Renal pelvis (tissue), 4 donors: ENCODE measurements around the gene SCGB1C2. TPM values are rescaled to one million over a fixed set of nuclear protein-coding genes. Genes with fewer than 3 reads are reported as not detected.

Experiments used
- DNase-seq: peaks from one replicate; pipeline ENCODE4 v3.0.0-alpha.2; 2013
- polyA plus RNA-seq, 3 donors: library from polyadenylated mRNA; unstranded; fragments of 120-200 nt; gene quantifications; one replicate each; pipeline ENCODE4 v1.2.1, GENCODE V29; 2013; ENCODE audit not compliant: insufficient read length in 3 of 3

The SCGB1C2 gene
- polyA plus RNA-seq, 3 donors: 0.41 to 1.6 TPM; not detected in 1

GRCh38 chr17:147796-148740 is 10.7 kb downstream of the SCGB1C2 start:
- DNase-seq: no peak

DNA sequence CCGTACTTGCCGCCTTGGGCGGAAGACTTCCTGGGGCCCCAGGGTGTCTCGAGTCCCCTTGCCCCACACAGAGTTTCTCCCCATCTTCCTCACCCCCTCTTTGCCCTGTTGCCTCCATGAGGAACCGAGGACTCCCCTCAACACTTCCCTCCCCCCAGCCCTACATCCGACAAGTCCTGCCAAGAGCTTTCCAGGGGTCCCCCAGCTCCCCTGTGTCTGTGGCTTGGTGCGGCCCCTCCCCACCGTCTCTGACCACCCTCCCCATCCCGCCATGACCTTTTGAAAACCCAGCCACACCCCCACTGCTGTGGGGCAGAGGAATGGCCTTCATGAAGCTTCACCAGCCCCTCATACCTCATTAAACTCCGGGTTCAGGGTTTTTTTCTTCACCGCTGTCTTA is 11.4 kb downstream of the SCGB1C2 start:
- no peak for DNase-seq

DNA sequence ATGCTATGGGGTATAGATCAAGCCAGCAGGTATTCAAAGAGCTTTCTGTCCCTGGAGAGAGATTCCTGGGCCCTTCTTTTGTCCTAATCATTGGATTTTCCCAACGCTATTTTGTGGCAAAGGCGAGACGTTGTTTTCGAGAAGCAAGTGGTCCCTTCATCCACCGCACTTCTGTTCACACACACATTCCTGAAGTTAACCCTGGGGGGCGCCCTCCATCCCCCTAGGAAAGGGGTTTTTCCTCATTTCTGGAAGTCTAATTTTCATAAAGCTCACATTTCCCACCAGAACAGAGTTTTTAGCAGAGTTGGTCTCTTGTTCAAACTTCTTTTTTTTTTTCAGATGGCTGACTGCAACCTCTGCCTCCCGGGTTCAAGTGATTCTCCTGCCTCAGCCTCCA is 11.9 kb downstream of the SCGB1C2 start:
- DNase-seq: no peak

- no peak for DNase-seq
These were observed 12.7 kb downstream of the SCGB1C2 start for GRCh38 chr17:149897-150584.

DNA sequence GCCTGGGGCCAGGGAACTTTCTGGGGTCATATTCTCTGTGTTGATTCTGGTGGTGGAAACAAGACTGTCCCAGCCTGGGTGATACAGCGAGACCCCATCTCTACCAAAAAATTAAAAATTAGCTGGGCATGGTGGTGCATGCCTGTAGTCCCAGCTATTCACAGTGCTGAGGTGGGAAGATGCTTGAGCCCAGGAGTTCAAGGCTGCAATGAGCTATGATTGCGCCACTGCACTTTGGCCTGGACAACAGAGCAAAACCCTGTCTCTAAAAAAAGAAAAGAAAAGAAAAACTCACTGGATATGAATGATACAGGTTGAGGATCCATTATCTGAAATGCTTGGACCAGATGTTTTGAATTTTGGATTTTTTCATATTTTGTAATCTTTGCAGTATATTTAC is 13.6 kb downstream of the SCGB1C2 start:
- DNase-seq: no peak

GRCh38 chr17:151886-152859 is 14.8 kb downstream of the SCGB1C2 start:
- DNase-seq: no peak

DNA sequence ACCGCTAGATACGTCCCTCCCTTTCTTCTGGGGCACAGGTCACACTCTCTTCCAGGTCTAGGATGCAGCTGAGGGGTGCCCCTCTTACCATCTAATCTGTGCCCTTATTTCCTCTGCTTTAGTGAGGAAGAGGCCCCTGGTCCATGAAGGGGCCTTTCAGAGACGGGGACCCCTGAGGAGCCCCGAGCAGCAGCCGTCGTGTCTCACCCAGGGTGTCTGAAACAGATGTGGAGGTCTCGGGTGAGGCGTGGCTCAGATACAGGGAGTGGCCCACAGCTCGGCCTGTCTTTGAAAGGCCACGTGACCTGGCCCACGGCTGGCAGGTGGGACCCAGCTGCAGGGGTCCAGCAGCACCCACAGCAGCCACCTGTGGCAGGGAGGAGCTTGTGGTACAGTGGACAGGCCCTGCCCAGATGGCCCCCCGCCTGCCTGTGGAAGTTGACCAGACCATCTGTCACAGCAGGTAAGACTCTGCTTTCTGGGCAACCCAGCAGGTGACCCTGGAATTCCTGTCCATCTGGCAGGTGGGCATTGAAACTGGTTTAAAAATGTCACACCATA is 15.6 kb downstream of the SCGB1C2 start:
- no peak for DNase-seq

GRCh38 chr17:153851-154250 is 16.5 kb downstream of the SCGB1C2 start:
- DNase-seq: no peak

GRCh38 chr17:155576-155975 is 18.2 kb downstream of the SCGB1C2 start:
- no peak for DNase-seq

GRCh38 chr17:156094-156621 is 18.8 kb downstream of the SCGB1C2 start:
- DNase-seq: no peak

DNA sequence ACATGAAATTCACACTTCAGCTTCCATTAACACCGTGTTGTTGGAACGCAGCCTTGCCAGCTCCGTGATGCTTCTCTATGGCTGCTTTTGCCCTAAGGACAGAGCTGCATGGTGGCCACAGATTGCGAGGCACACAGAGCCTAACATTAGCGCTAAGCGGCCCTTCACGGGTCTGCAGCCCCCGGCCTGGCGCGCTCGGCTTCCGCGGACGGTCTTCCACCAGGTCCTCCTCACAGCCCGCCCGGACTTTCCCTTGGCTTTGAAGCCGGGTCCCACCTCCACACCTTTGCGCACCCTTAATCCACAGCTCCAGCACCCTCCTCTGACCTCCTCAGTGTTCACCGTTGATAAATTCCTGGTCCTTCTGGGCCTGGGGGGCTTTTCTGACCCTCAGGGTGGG is 19.6 kb downstream of the SCGB1C2 start:
- DNase-seq: no peak

DNA sequence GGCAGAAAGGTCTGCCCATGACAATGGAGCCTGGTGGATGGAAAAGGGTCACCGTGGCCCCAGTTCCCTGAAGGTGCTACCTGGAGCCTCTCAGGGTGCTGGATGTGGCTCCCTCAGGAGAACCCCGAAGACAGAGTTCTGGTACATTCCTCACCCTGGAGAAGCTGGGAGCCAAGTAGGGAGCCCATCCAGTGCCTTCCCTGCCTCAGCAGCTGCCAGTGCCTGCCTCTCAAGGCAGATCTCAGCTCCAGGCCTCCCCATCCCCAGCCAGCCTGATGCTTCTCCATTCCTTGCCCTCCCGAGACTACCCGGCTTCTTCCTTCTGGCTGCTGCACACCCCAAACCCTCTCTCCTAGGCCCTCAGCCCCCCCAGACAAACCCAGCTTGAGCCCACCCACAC is 20.5 kb downstream of the SCGB1C2 start:
- no peak for DNase-seq

DNA sequence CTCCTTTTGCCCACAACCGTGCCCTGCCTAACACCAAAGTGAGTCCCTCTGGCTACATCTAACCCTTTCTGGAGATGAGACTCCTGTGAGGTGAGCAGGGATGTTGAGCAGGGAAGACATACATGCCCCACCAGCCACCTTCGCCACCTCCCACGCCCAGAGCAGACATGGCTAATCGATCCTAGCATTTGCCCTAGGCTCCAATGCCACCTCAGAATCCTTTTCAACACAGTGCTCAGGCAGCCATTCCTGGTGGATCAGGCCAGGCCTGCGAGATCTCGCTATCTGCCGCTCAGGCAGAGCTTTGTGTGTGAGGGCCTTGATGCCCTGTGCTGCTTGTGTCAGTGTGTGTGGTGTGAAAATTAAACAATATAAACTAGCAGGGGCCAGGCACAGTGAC is 21.0 kb downstream of the SCGB1C2 start:
- DNase-seq: no peak

GRCh38 chr17:159609-160008 is 22.2 kb downstream of the SCGB1C2 start:
- DNase-seq: no peak

DNA sequence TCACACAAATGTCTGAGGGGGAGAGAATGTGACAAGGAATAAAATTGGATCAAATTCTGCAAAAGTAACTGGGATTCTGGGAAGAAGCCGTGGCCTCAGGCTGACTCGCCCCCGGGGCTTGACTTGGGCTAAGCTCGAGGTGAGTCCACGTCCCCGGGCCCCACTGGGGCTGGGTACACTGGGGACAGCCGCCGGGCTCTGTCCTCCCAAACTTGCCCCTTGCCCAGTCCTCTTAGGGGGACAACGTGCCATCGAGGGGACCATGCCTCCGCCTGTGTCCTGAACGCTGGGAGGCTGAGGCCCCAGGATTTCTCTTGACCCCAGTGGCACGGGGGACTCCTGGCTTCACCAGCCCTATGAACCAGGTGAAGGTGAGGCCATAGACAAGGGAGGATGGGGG is 23.0 kb downstream of the SCGB1C2 start:
- DNase-seq: no peak

- no peak for DNase-seq
These were observed 24.1 kb downstream of the SCGB1C2 start for GRCh38 chr17:161481-161880.

- no peak for DNase-seq
These were observed 25.3 kb downstream of the SCGB1C2 start for GRCh38 chr17:162689-163088.

- no peak for DNase-seq
These were observed 26.2 kb downstream of the SCGB1C2 start for GRCh38 chr17:163514-164098.

DNA sequence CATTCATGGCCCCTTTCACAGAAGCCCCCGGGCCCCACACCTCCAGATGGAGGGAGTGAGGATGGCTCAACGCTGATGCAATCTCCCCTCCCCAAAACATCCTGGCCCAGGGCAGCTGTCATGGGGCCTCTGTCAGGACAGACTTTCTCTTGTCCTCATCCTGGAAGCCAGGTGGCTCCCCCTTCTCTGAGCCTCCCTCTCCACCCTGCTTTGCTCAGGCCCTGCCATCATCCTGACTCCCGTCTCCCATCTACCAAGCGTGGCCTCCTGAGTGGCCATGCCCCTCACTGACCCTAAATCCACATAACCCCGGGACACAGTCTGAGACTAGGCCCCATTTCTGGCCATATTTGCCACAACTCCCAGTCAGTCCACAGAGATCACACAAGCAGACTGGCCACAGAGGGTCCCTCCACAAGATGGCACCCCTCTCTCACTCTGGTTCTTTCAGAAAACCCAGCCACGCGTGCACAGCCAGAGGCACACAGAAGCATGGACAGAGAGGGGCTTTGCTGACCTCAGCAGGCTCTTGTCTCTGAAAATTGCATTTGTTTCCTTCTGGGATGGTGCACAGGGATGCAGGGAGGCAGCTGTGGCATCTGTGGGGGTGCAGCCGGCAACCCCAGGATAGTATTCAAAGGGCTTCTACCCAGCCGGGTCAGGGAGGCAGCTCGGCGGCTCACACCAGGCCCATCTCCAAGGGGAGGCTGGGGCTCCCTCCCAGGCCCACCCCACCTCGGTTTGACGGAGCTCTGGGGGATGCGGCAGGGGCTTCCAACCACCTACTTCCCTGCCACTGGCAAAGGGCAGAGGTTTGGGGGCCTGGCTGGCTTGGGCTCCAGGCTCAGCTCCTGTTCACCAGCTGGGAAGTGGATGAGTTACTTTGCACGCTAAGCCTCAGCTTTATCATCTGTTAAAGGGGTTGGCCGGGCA is 27.2 kb downstream of the SCGB1C2 start:
- DNase-seq: peak; percentile 76

DNA sequence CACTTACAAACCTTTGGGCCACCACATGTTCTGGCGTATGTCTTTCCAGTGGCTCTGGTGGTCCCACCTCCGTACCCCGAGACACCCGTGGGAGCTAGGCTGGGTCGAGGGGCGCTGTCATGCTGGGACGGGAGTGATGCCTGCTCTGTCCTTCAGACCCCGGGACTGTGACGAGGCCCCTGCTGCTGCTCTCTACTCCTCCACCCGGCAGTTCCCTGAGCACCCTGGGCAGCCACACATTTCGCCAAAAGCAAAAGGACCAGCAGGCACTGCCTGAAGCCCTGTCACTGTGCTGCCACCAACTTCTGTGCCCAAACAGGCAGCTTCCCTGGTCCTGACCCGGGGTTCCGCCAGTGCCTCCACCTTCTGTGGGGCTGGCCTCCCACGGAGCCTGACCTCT is 28.6 kb downstream of the SCGB1C2 start:
- DNase-seq: no peak
